GM23338 (cell line): ENCODE results near the gene RNF182. TPM values are rescaled to one million over a fixed set of nuclear protein-coding genes. Genes with fewer than 3 reads are reported as not detected.
"Not testable (repeated sequence)": the region's sequence is repeated elsewhere in the genome, so short reads cannot be mapped to it uniquely, and the experiment has no call there.

Experiments used
- ATAC-seq: fragments of 200-7000 bp; cut with Tn5 transposase; 3 replicates; pipeline ENCODE4 v1.9.1; 2020
- DNase-seq: peaks from one replicate; pipeline ENCODE4 v3.0.0-alpha.2; 2015; ENCODE audit warnings: low spot score
- H2AFZ ChIP-seq: fragments of 200-600 bp; sonication (generic); 2 replicates; pipeline ENCODE4 v1.8.0; 2016; ENCODE audit warnings: antibody characterized with exemption, mild to moderate bottlenecking, moderate library complexity
- H3F3A ChIP-seq: fragments of 200-600 bp; sonication (generic); replicated peaks from 2 replicates; pipeline ENCODE4 v1.8.0; 2017; ENCODE audit warnings: antibody characterized with exemption, mixed run types, low read depth
- H3K27ac ChIP-seq: fragments of 200-600 bp; sonication (generic); 2 replicates; pipeline ENCODE4 v1.6.1; 2016; ENCODE audit warnings: low read depth
- H3K27me3 ChIP-seq: fragments of 200-600 bp; sonication (generic); 2 replicates; pipeline ENCODE4 v1.8.0; 2016; ENCODE audit warnings: mild to moderate bottlenecking, mixed run types, moderate library complexity; ENCODE audit not compliant: insufficient read depth
- H3K36me3 ChIP-seq: fragments of 200-600 bp; sonication (generic); 2 replicates; pipeline ENCODE4 v1.8.0; 2016; ENCODE audit warnings: mild to moderate bottlenecking; ENCODE audit not compliant: insufficient read depth
- H3K4me1 ChIP-seq: fragments of 200-600 bp; sonication (generic); 2 replicates; pipeline ENCODE4 v1.8.0; 2016; ENCODE audit warnings: mild to moderate bottlenecking, moderate library complexity; ENCODE audit not compliant: insufficient read depth
- H3K4me2 ChIP-seq: fragments of 200-600 bp; sonication (generic); 2 replicates; pipeline ENCODE4 v1.7.1; 2017; ENCODE audit warnings: mixed run types
- H3K4me3 ChIP-seq: fragments of 200-600 bp; sonication (generic); 2 replicates; pipeline ENCODE4 v1.6.1; 2016; ENCODE audit warnings: mixed run types
- H3K79me2 ChIP-seq: fragments of 200-600 bp; sonication (generic); replicated peaks from 2 replicates; pipeline ENCODE4 v1.8.0; 2017; ENCODE audit warnings: mild to moderate bottlenecking; ENCODE audit not compliant: insufficient read depth
- H3K9me2 ChIP-seq: fragments of 200-600 bp; sonication (generic); 2 replicates; pipeline ENCODE4 v1.8.0; 2017; ENCODE audit not compliant: insufficient read depth
- H4K20me1 ChIP-seq: fragments of 200-600 bp; sonication (generic); replicated peaks from 2 replicates; pipeline ENCODE4 v1.8.0; 2017; ENCODE audit warnings: mild to moderate bottlenecking; ENCODE audit not compliant: insufficient read depth
- H3K27ac Mint-ChIP-seq: 2 replicates; pipeline ENCODE4 v1.8.0; 2020; ENCODE audit warnings: inconsistent platforms, mild to moderate bottlenecking, moderate library complexity, mixed read lengths
- H3K27me3 Mint-ChIP-seq: 3 replicates; pipeline ENCODE4 v1.8.0; 2022; ENCODE audit warnings: low read depth, mild to moderate bottlenecking, moderate library complexity, mixed read lengths, inconsistent platforms; ENCODE audit not compliant: insufficient read depth, poor library complexity
- H3K36me3 Mint-ChIP-seq: 3 replicates; pipeline ENCODE4 v1.8.0; 2021; ENCODE audit warnings: low read depth, mild to moderate bottlenecking, inconsistent platforms, moderate library complexity, mixed read lengths
- H3K4me1 Mint-ChIP-seq: 3 replicates; pipeline ENCODE4 v1.8.0; 2020; ENCODE audit warnings: mild to moderate bottlenecking, inconsistent platforms, mixed read lengths
- H3K4me3 Mint-ChIP-seq: 3 replicates; pipeline ENCODE4 v1.8.0; 2021; ENCODE audit warnings: moderate library complexity, mild to moderate bottlenecking, inconsistent platforms, mixed read lengths
- H3K9me3 Mint-ChIP-seq: 3 replicates; pipeline ENCODE4 v1.8.0; 2020; ENCODE audit warnings: moderate library complexity, mild to moderate bottlenecking, inconsistent platforms, mixed read lengths
- CTCF ChIP-seq, 2 experiments: fragments of 200-600 bp in 1 of 2; sonication (generic) in 1 of 2; conservative IDR thresholded peaks; 2 replicates each; pipeline versions ENCODE4 v1.5.1 to v1.6.1; 2016 to 2017; ENCODE audit warnings: antibody characterized with exemption in 2 of 2, low read depth in 2 of 2, mild to moderate bottlenecking in 2 of 2, moderate library complexity in 1 of 2
- ETS1 ChIP-seq: IDR thresholded peaks from 2 replicates; pipeline ENCODE4 v1.6.1; 2016; ENCODE audit warnings: antibody characterized with exemption
- EZH2 ChIP-seq: fragments of 200-600 bp; sonication (generic); IDR thresholded peaks from one replicate; pipeline ENCODE4 v1.8.0; 2017; ENCODE audit warnings: antibody characterized with exemption, mild to moderate bottlenecking, low read depth; ENCODE audit not compliant: unreplicated experiment
- NANOG ChIP-seq: IDR thresholded peaks from 2 replicates; pipeline ENCODE4 v1.6.1; 2016; ENCODE audit warnings: antibody characterized with exemption, borderline replicate concordance
- REST ChIP-seq: IDR thresholded peaks from one replicate; pipeline ENCODE4 v1.6.1; 2018; ENCODE audit warnings: antibody characterized with exemption; ENCODE audit not compliant: unreplicated experiment
- STAT1 ChIP-seq: IDR thresholded peaks from one replicate; pipeline ENCODE4 v1.6.1; 2016; ENCODE audit warnings: antibody characterized with exemption; ENCODE audit not compliant: unreplicated experiment
- ZNF114 ChIP-seq: fragments of 250-450 bp; sonication (Bioruptor Pico); IDR thresholded peaks from 2 replicates; pipeline ENCODE4 v1.5.0; 2020; ENCODE audit warnings: mild to moderate bottlenecking, moderate library complexity
- ZNF331 ChIP-seq: fragments of 250-450 bp; sonication (Bioruptor Pico); IDR thresholded peaks from 2 replicates; pipeline ENCODE4 v1.5.0; 2020; ENCODE audit warnings: low read depth, mild to moderate bottlenecking, moderate library complexity
- ZNF462 ChIP-seq: fragments of 250-450 bp; sonication (Bioruptor Pico); IDR thresholded peaks from 2 replicates; pipeline ENCODE4 v1.5.0; 2020; ENCODE audit warnings: mild to moderate bottlenecking, moderate library complexity
- polyA plus RNA-seq: library from polyadenylated mRNA; unstranded; fragments of >200 nt; fragmentation: Nextera tagmentation; extraction: Ambion mirVana; gene quantifications from 2 replicates; pipeline ENCODE4 v1.2.1, GENCODE V29; 2016
- total RNA-seq: library from RNA; depleted of rRNA; stranded (reverse); fragments of >200 nt; shearing (Covaris generic); gene quantifications from 2 replicates; pipeline ENCODE4 v1.2.3, GENCODE V29; 2014

Gene RNF182
- total and polyA plus RNA-seq, 2 experiments from 2014 or later, result 3.2 to 9.8 TPM

GRCh38 chr6:13935190-13935880 lies 10.6 kb downstream of the RNF182 start:
- no peak overlapping the region for H3K4me3 ChIP-seq
- H3K36me3 ChIP-seq, result no peaks in the 10 kb centered on the region
- Mint-ChIP-seq H3K4me3 (no peak overlapping the region), H3K36me3 (peaks cover 3% of the 10 kb centered on the region), H3K27ac (no peak overlapping the region), H3K9me3 (no peaks in the 10 kb centered on the region), H3K4me1 (peaks cover 9% of the 10 kb centered on the region; the same call in 2 of the 3 replicates), H3K27me3 (no peaks in the 10 kb centered on the region)
- H3K9me2 ChIP-seq, result no peaks in the 10 kb centered on the region
- DNase-seq, result no peak
- no peaks in the 10 kb centered on the region for H3K27me3 ChIP-seq
- no peak overlapping the region for H2AFZ ChIP-seq
- no peak for TF ChIP-seq STAT1
- TF ChIP-seq ZNF462, result no peak
- TF ChIP-seq ZNF331 (CRISPR knock-in tag), result no peak
- no peak for TF ChIP-seq CTCF (conservative IDR thresholded peaks at IDR 0.05; ENCODE audit: low read depth in 2 of 2)
- no peak for TF ChIP-seq EZH2
- no peak for TF ChIP-seq ZNF114 (CRISPR knock-in tag)
- TF ChIP-seq NANOG, result no peak
- no peak for TF ChIP-seq ETS1
- TF ChIP-seq REST, result no peak
- no peak overlapping the region for H3K4me2 ChIP-seq
- no peak overlapping the region for H3K27ac ChIP-seq
- H3K4me1 ChIP-seq, result peaks cover 3% of the 10 kb centered on the region; the same call in 1 of the 2 replicates
- no peaks in the 10 kb centered on the region for H3F3A ChIP-seq
- no peak for ATAC-seq
- peaks cover 9% of the 10 kb centered on the region for H3K79me2 ChIP-seq
- no peaks in the 10 kb centered on the region for H4K20me1 ChIP-seq

GRCh38 chr6:13935881-13936261 lies 11.1 kb downstream of the RNF182 start:
- not testable (repeated sequence) for H3K27me3 Mint-ChIP-seq, H3K27me3 ChIP-seq, H4K20me1 ChIP-seq, H3K4me1 ChIP-seq, H3K27ac Mint-ChIP-seq, H2AFZ ChIP-seq, H3K4me2 ChIP-seq, H3K4me1 Mint-ChIP-seq, H3K79me2 ChIP-seq, H3K4me3 Mint-ChIP-seq, H3F3A ChIP-seq, ATAC-seq, H3K4me3 ChIP-seq, H3K9me2 ChIP-seq, H3K9me3 Mint-ChIP-seq, H3K36me3 Mint-ChIP-seq, DNase-seq, H3K27ac ChIP-seq, H3K36me3 ChIP-seq
